Calu3 (cell line): ENCODE results near the gene ZNF619. TPM values are rescaled to one million over a fixed set of nuclear protein-coding genes. Genes with fewer than 3 reads are reported as not detected.

Source experiments
- BruUV-seq: library from RNA; stranded (reverse); fragments of 400-500 nt; replicated peaks from 2 replicates; lab custom pipeline; 2021; lab: Mats Ljungman, UMichigan
- CTCF ChIA-PET: fragments of 300-600 bp; sonication (Branson Sonifier 250); formaldehyde crosslinking; loops from one replicate; lab custom pipeline; 2022; ENCODE audit warnings: antibody characterized with exemption; lab: Charles Lee
- DNase-seq: peaks from one replicate; pipeline ENCODE4 v3.0.0; 2022
- H3K27ac Mint-ChIP-seq: one replicate; pipeline ENCODE4 v1.8.0; 2022; ENCODE audit warnings: mixed read lengths; ENCODE audit not compliant: unreplicated experiment
- H3K27me3 Mint-ChIP-seq: one replicate; pipeline ENCODE4 v1.8.0; 2022; ENCODE audit warnings: mixed read lengths; ENCODE audit not compliant: unreplicated experiment
- H3K36me3 Mint-ChIP-seq: one replicate; pipeline ENCODE4 v1.8.0; 2022; ENCODE audit warnings: mild to moderate bottlenecking, moderate library complexity, mixed read lengths; ENCODE audit not compliant: insufficient read depth, unreplicated experiment
- H3K4me1 Mint-ChIP-seq: one replicate; pipeline ENCODE4 v1.8.0; 2022; ENCODE audit warnings: mild to moderate bottlenecking, low read depth, mixed read lengths; ENCODE audit not compliant: unreplicated experiment
- H3K4me3 Mint-ChIP-seq: one replicate; pipeline ENCODE4 v1.8.0; 2022; ENCODE audit warnings: mild to moderate bottlenecking, low read depth, moderate library complexity, mixed read lengths; ENCODE audit not compliant: unreplicated experiment
- H3K9me3 Mint-ChIP-seq: one replicate; pipeline ENCODE4 v1.8.0; 2022; ENCODE audit warnings: low read depth, mixed read lengths; ENCODE audit not compliant: unreplicated experiment
- intact Hi-C: fragments of 100-400 bp; cut with micrococcal nuclease; formaldehyde crosslinking; loops from one replicate; pipeline ENCODE4 v1.10.0; 2022; ENCODE audit not compliant: unreplicated experiment
- total RNA-seq: library from RNA; stranded (reverse); gene quantifications from 2 replicates; pipeline ENCODE4 v1.2.3, GENCODE V29; 2022
- TF ChIP-seq, protein P1 (sequence below): fragments of 200-600 bp; IDR thresholded peaks from one replicate; pipeline ENCODE4 v1.8.0; 2022; ENCODE audit warnings: antibody characterized with exemption; ENCODE audit not compliant: unreplicated experiment

Gene ZNF619
- total RNA-seq, 1 experiment from 2014 or later = 8.4 TPM

DNA sequence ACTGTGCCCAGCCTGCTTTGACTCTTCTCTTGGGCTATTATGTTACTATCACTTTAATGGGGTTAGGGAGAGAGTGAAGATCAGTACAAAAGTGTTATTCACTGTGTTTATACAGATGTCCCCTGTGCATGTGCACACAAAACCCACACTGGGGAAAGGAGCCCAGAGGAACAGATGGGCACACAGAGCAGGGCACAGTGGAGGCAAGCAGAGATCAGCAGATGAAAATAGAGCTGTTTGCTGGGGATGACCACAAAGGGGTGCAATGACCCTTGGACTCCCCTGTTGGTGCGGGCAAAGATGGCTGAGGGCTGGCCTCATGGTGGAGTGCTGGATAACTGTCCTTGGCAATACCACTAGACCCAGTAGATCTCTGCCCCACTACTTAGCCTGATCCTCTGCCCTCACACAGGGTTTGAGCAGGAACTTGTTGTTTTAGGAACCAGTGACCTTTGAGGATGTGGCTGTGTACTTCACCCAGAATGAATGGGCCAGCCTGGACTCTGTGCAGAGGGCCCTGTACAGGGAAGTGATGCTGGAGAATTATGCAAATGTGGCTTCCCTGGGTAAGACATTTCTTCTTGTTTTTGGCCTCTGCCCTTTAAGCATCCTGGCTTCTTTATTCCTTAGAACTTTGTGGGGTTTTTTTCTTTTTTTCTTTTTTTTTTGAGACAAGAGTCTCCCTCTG, 34.3 kb downstream of the ZNF619 start:
- CTCF ChIA-PET = no interaction called here
- no peaks in the 10 kb centered on the region for H3K4me1 Mint-ChIP-seq
- BruUV-seq = no TSS peak
- DNase-seq = no peak
- no peaks in the 10 kb centered on the region for H3K27me3 Mint-ChIP-seq
- H3K9me3 Mint-ChIP-seq = no peaks in the 10 kb centered on the region
- TF ChIP-seq, protein P1, sequence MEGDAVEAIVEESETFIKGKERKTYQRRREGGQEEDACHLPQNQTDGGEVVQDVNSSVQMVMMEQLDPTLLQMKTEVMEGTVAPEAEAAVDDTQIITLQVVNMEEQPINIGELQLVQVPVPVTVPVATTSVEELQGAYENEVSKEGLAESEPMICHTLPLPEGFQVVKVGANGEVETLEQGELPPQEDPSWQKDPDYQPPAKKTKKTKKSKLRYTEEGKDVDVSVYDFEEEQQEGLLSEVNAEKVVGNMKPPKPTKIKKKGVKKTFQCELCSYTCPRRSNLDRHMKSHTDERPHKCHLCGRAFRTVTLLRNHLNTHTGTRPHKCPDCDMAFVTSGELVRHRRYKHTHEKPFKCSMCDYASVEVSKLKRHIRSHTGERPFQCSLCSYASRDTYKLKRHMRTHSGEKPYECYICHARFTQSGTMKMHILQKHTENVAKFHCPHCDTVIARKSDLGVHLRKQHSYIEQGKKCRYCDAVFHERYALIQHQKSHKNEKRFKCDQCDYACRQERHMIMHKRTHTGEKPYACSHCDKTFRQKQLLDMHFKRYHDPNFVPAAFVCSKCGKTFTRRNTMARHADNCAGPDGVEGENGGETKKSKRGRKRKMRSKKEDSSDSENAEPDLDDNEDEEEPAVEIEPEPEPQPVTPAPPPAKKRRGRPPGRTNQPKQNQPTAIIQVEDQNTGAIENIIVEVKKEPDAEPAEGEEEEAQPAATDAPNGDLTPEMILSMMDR = no peak
- intact Hi-C loops = no loop called here
- H3K27ac Mint-ChIP-seq = no peak overlapping the region
- H3K4me3 Mint-ChIP-seq = no peak overlapping the region
- H3K36me3 Mint-ChIP-seq = peaks cover 9% of the 10 kb centered on the region

DNA sequence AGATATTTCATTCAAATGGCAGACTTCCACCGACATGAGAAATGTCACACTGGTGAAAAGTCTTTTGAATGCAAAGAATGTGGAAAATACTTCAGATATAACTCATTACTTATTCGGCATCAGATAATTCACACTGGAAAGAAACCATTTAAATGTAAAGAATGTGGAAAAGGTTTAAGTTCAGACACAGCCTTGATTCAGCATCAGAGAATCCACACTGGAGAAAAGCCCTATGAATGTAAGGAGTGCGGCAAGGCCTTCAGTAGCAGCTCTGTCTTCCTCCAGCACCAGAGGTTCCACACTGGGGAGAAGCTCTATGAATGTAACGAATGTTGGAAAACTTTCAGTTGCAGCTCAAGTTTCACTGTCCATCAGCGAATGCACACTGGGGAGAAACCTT, 39.3 kb downstream of the ZNF619 start:
- no peaks in the 10 kb centered on the region for H3K4me1 Mint-ChIP-seq
- H3K9me3 Mint-ChIP-seq = no peaks in the 10 kb centered on the region
- BruUV-seq = no TSS peak
- CTCF ChIA-PET = no interaction called here
- TF ChIP-seq, protein P1 = no peak
- no peaks in the 10 kb centered on the region for H3K27me3 Mint-ChIP-seq
- no peak for DNase-seq
- H3K27ac Mint-ChIP-seq = no peak overlapping the region
- intact Hi-C loops = no loop called here
- no peak overlapping the region for H3K4me3 Mint-ChIP-seq
- H3K36me3 Mint-ChIP-seq = peaks cover 5% of the 10 kb centered on the region

DNA sequence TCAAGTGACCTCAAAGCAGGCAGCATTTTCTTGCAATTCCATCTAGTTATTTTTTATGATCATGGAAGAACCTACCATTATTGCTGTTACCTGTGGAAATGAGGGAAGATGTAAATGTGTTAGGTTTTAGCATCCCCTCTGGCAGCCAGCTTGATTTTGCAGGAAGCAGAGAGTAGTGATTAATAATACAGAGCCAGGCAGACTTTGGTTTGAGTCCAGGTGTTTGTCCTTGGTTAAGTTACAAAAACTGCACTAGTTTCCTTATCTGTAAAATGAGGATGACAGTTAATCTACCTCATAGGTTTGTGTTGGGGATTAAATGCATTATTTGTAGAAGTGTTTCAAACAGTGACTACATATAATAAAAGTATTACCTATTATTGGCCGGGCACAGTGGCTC, 41.1 kb downstream of the ZNF619 start:
- Mint-ChIP-seq H3K27ac (no peak overlapping the region), H3K27me3 (no peaks in the 10 kb centered on the region), H3K4me1 (no peaks in the 10 kb centered on the region), H3K4me3 (no peak overlapping the region), H3K9me3 (no peaks in the 10 kb centered on the region), H3K36me3 (peaks cover 5% of the 10 kb centered on the region)
- DNase-seq = no peak
- BruUV-seq = no TSS peak
- CTCF ChIA-PET = no interaction called here
- intact Hi-C loops = no loop called here
- TF ChIP-seq, protein P1 = no peak

DNA sequence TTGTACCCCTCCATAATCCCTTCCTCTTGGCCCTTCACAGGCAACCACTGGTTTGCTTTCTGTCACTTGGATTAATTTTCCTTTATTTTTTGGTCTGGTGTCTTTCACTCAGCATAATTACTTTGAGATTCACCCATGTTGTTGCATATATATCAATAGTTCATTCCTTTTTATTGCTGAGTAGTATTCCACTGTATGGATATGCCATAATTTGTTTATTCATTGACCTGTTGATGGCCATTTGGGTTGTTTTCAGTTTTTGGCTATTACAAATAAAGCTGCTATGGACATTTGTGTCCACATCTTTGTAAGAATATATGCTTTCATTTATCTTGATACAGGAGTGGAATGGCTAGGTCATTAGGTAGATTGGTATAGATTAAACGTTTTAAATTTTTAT, 41.9 kb downstream of the ZNF619 start:
- intact Hi-C loops = no loop called here
- no peak for DNase-seq
- Mint-ChIP-seq H3K27ac (no peak overlapping the region), H3K27me3 (no peaks in the 10 kb centered on the region), H3K36me3 (peaks cover 5% of the 10 kb centered on the region), H3K4me3 (no peak overlapping the region), H3K4me1 (no peaks in the 10 kb centered on the region), H3K9me3 (no peaks in the 10 kb centered on the region)
- TF ChIP-seq, protein P1 = no peak
- no TSS peak for BruUV-seq
- CTCF ChIA-PET = no interaction called here
